ENCODE data around the gene PIK3AP1.

DNA sequence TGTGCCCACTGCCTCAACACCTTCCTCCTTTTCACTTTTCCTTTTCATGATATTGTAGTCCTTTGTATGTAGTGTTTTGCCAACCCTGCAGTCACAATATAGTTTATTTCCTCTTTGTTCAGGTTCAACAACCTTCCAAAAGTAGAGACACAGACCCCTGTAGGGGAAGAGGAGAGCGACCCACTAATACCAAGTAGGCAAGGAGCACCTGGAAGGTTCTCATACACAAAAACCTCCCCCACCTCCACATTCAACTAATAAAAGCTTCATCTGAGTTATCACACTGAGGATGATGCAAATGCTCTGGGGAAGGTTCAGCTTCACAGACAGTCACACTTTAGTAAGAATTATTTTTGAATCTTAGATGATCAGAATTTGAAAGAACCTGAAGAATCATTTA, 41.6 kb downstream of the PIK3AP1 start:
- TF ChIP-seq, protein P1, sequence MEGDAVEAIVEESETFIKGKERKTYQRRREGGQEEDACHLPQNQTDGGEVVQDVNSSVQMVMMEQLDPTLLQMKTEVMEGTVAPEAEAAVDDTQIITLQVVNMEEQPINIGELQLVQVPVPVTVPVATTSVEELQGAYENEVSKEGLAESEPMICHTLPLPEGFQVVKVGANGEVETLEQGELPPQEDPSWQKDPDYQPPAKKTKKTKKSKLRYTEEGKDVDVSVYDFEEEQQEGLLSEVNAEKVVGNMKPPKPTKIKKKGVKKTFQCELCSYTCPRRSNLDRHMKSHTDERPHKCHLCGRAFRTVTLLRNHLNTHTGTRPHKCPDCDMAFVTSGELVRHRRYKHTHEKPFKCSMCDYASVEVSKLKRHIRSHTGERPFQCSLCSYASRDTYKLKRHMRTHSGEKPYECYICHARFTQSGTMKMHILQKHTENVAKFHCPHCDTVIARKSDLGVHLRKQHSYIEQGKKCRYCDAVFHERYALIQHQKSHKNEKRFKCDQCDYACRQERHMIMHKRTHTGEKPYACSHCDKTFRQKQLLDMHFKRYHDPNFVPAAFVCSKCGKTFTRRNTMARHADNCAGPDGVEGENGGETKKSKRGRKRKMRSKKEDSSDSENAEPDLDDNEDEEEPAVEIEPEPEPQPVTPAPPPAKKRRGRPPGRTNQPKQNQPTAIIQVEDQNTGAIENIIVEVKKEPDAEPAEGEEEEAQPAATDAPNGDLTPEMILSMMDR (conservative IDR thresholded peaks at IDR 0.05; ENCODE audit: low read length) = no peak
- TF ChIP-seq EZH2phosphoT487 (IDR thresholded peaks at IDR 0.05; ENCODE audit: borderline replicate concordance) = no peak

Measured in Loucy (cell line).